ENCODE measurements around the gene CHURC1.
"Not testable (repeated sequence)": the region's sequence is repeated elsewhere in the genome, so short reads cannot be mapped to it uniquely, and the experiment has no call there.

The CHURC1 gene

GRCh38 chr14:64912261-64912660, 2.0 kb upstream of the CHURC1 start:
- Histone ChIP-seq H4K5ac (ENCODE audit: low read length) (no peak overlapping the region), H3K9ac (ENCODE audit: low read length) (no peak overlapping the region), H2AK5ac (ENCODE audit: low read length) (no peak overlapping the region), H3K79me1 (ENCODE audit: low read length) (peaks cover 7% of the 10 kb centered on the region), H3K4me3 (ENCODE audit: low read length) (no peak overlapping the region), H3K4me2 (ENCODE audit: low read length) (no peak overlapping the region), H3K27ac (ENCODE audit: low read depth, low read length) (no peak overlapping the region), H3K27me3 (ENCODE audit: insufficient read depth, low read length, poor library complexity) (no peaks in the 10 kb centered on the region), H3K56ac (ENCODE audit: low read length) (no peak overlapping the region), H3K18ac (ENCODE audit: low read length) (no peak overlapping the region), H3K4me1 (ENCODE audit: control insufficient read depth, low read depth, low read length) (peaks cover 2% of the 10 kb centered on the region), H2BK15ac (replicated peaks; ENCODE audit: low read depth) (no peak overlapping the region), H3K23ac (ENCODE audit: low read length) (no peak overlapping the region), H3K36me3 (ENCODE audit: control insufficient read depth, insufficient read depth, low read length) (no peaks in the 10 kb centered on the region), H3K79me2 (ENCODE audit: control insufficient read depth, insufficient read depth, low read length) (peaks cover 11% of the 10 kb centered on the region), H2BK120ac (ENCODE audit: low read depth, low read length) (no peak overlapping the region), H4K8ac (ENCODE audit: low read depth, low read length) (no peak overlapping the region), H3K4ac (ENCODE audit: low read depth, low read length) (no peak overlapping the region), H2BK5ac (ENCODE audit: low read length) (no peak overlapping the region)
- whole genome bisulfite sequencing (ENCODE audit: extremely low coverage, insufficient coverage, low lambda C conversion rate): no CpG with 5 or more reads among the region's 1 CpG
- DNase-seq: no peak

GRCh38 chr14:64913477-64913876, 778 bp upstream of the CHURC1 start:
- WGBS (ENCODE audit: extremely low coverage, insufficient coverage, low lambda C conversion rate): no CpG with 5 or more reads among the region's 5 CpGs
- not testable (repeated sequence) for H3K18ac ChIP-seq (ENCODE audit: low read length); H3K4me2 ChIP-seq (ENCODE audit: low read length); H2BK5ac ChIP-seq (ENCODE audit: low read length); H3K36me3 ChIP-seq (ENCODE audit: control insufficient read depth, insufficient read depth, low read length); H3K4me3 ChIP-seq (ENCODE audit: low read length); H3K4me1 ChIP-seq (ENCODE audit: control insufficient read depth, low read depth, low read length); H3K23ac ChIP-seq (ENCODE audit: low read length); H2BK120ac ChIP-seq (ENCODE audit: low read depth, low read length); H3K79me1 ChIP-seq (ENCODE audit: low read length); H2BK15ac ChIP-seq (replicated peaks; ENCODE audit: low read depth); H3K9ac ChIP-seq (ENCODE audit: low read length); H3K27me3 ChIP-seq (ENCODE audit: insufficient read depth, low read length, poor library complexity); H3K27ac ChIP-seq (ENCODE audit: low read depth, low read length); DNase-seq; H4K5ac ChIP-seq (ENCODE audit: low read length); H3K56ac ChIP-seq (ENCODE audit: low read length); H2AK5ac ChIP-seq (ENCODE audit: low read length); H3K4ac ChIP-seq (ENCODE audit: low read depth, low read length); H4K8ac ChIP-seq (ENCODE audit: low read depth, low read length)
- peaks cover 12% of the 10 kb centered on the region for H3K79me2 ChIP-seq (ENCODE audit: control insufficient read depth, insufficient read depth, low read length)

GRCh38 chr14:64915029-64915424, 772 bp downstream of the CHURC1 start:
- Histone ChIP-seq H3K9ac (ENCODE audit: low read length) (peak overlapping the region; percentile 97), H3K23ac (ENCODE audit: low read length) (no peak overlapping the region), H3K4me1 (ENCODE audit: control insufficient read depth, low read depth, low read length) (peaks cover 2% of the 10 kb centered on the region), H3K4ac (ENCODE audit: low read depth, low read length) (no peak overlapping the region), H2BK120ac (ENCODE audit: low read depth, low read length) (no peak overlapping the region), H3K4me2 (ENCODE audit: low read length) (peak overlapping the region; percentile 85), H2AK5ac (ENCODE audit: low read length) (no peak overlapping the region), H3K79me1 (ENCODE audit: low read length) (peaks cover 9% of the 10 kb centered on the region), H4K8ac (ENCODE audit: low read depth, low read length) (no peak overlapping the region), H4K5ac (ENCODE audit: low read length) (no peak overlapping the region), H3K4me3 (ENCODE audit: low read length) (peak overlapping the region; percentile 89), H3K27ac (ENCODE audit: low read depth, low read length) (no peak overlapping the region), H3K56ac (ENCODE audit: low read length) (peak overlapping the region; percentile 94), H3K79me2 (ENCODE audit: control insufficient read depth, insufficient read depth, low read length) (peaks cover 12% of the 10 kb centered on the region), H2BK5ac (ENCODE audit: low read length) (peak overlapping the region; percentile 63), H3K27me3 (ENCODE audit: insufficient read depth, low read length, poor library complexity) (no peaks in the 10 kb centered on the region), H3K18ac (ENCODE audit: low read length) (peak overlapping the region; percentile 82), H3K36me3 (ENCODE audit: control insufficient read depth, insufficient read depth, low read length) (no peaks in the 10 kb centered on the region), H2BK15ac (replicated peaks; ENCODE audit: low read depth) (no peak overlapping the region)
- WGBS (ENCODE audit: extremely low coverage, insufficient coverage, low lambda C conversion rate): no CpG with 5 or more reads among the region's 4 CpGs
- DNase-seq: no peak

- Histone ChIP-seq H2BK15ac (replicated peaks; ENCODE audit: low read depth) (no peak overlapping the region), H3K27me3 (ENCODE audit: insufficient read depth, low read length, poor library complexity) (no peaks in the 10 kb centered on the region), H2BK120ac (ENCODE audit: low read depth, low read length) (no peak overlapping the region), H2BK5ac (ENCODE audit: low read length) (no peak overlapping the region), H3K23ac (ENCODE audit: low read length) (no peak overlapping the region), H3K4me1 (ENCODE audit: control insufficient read depth, low read depth, low read length) (peaks cover 2% of the 10 kb centered on the region), H3K27ac (ENCODE audit: low read depth, low read length) (no peak overlapping the region), H3K79me2 (ENCODE audit: control insufficient read depth, insufficient read depth, low read length) (peaks cover 12% of the 10 kb centered on the region), H3K18ac (ENCODE audit: low read length) (no peak overlapping the region), H3K56ac (ENCODE audit: low read length) (no peak overlapping the region), H3K4me3 (ENCODE audit: low read length) (no peak overlapping the region), H4K8ac (ENCODE audit: low read depth, low read length) (no peak overlapping the region), H3K4me2 (ENCODE audit: low read length) (no peak overlapping the region), H3K9ac (ENCODE audit: low read length) (no peak overlapping the region), H3K4ac (ENCODE audit: low read depth, low read length) (no peak overlapping the region), H3K36me3 (ENCODE audit: control insufficient read depth, insufficient read depth, low read length) (no peaks in the 10 kb centered on the region), H2AK5ac (ENCODE audit: low read length) (no peak overlapping the region), H3K79me1 (ENCODE audit: low read length) (peaks cover 9% of the 10 kb centered on the region), H4K5ac (ENCODE audit: low read length) (no peak overlapping the region)
- WGBS (ENCODE audit: extremely low coverage, insufficient coverage, low lambda C conversion rate): no CpG with 5 or more reads among the region's 2 CpGs
- no peak for DNase-seq
Measured at GRCh38 chr14:64915797-64916196, 1.5 kb downstream of the CHURC1 start.

GRCh38 chr14:64918216-64918615, 4.0 kb downstream of the CHURC1 start:
- Histone ChIP-seq H3K27me3 (ENCODE audit: insufficient read depth, low read length, poor library complexity) (no peaks in the 10 kb centered on the region), H2BK15ac (replicated peaks; ENCODE audit: low read depth) (no peak overlapping the region), H2AK5ac (ENCODE audit: low read length) (no peak overlapping the region), H3K79me2 (ENCODE audit: control insufficient read depth, insufficient read depth, low read length) (peaks cover 12% of the 10 kb centered on the region), H3K4ac (ENCODE audit: low read depth, low read length) (no peak overlapping the region), H3K56ac (ENCODE audit: low read length) (no peak overlapping the region), H4K8ac (ENCODE audit: low read depth, low read length) (no peak overlapping the region), H3K79me1 (ENCODE audit: low read length) (peaks cover 11% of the 10 kb centered on the region), H2BK120ac (ENCODE audit: low read depth, low read length) (no peak overlapping the region), H4K5ac (ENCODE audit: low read length) (no peak overlapping the region), H3K23ac (ENCODE audit: low read length) (no peak overlapping the region), H3K27ac (ENCODE audit: low read depth, low read length) (no peak overlapping the region), H3K4me1 (ENCODE audit: control insufficient read depth, low read depth, low read length) (peaks cover 2% of the 10 kb centered on the region), H3K4me2 (ENCODE audit: low read length) (no peak overlapping the region), H3K4me3 (ENCODE audit: low read length) (no peak overlapping the region), H3K9ac (ENCODE audit: low read length) (no peak overlapping the region), H2BK5ac (ENCODE audit: low read length) (no peak overlapping the region), H3K18ac (ENCODE audit: low read length) (no peak overlapping the region), H3K36me3 (ENCODE audit: control insufficient read depth, insufficient read depth, low read length) (no peaks in the 10 kb centered on the region)
- 100% methylated on average over 1 of the region's 4 CpGs for WGBS (ENCODE audit: extremely low coverage, insufficient coverage, low lambda C conversion rate)
- DNase-seq: no peak

- DNase-seq: no peak
- Histone ChIP-seq H3K79me2 (ENCODE audit: control insufficient read depth, insufficient read depth, low read length) (peaks cover 12% of the 10 kb centered on the region), H3K4ac (ENCODE audit: low read depth, low read length) (no peak overlapping the region), H2AK5ac (ENCODE audit: low read length) (no peak overlapping the region), H4K5ac (ENCODE audit: low read length) (no peak overlapping the region), H3K79me1 (ENCODE audit: low read length) (peaks cover 11% of the 10 kb centered on the region), H3K27me3 (ENCODE audit: insufficient read depth, low read length, poor library complexity) (no peaks in the 10 kb centered on the region), H2BK15ac (replicated peaks; ENCODE audit: low read depth) (no peak overlapping the region), H3K27ac (ENCODE audit: low read depth, low read length) (no peak overlapping the region), H3K4me2 (ENCODE audit: low read length) (no peak overlapping the region), H3K18ac (ENCODE audit: low read length) (no peak overlapping the region), H4K8ac (ENCODE audit: low read depth, low read length) (no peak overlapping the region), H3K9ac (ENCODE audit: low read length) (no peak overlapping the region), H2BK120ac (ENCODE audit: low read depth, low read length) (no peak overlapping the region), H3K23ac (ENCODE audit: low read length) (no peak overlapping the region), H2BK5ac (ENCODE audit: low read length) (no peak overlapping the region), H3K36me3 (ENCODE audit: control insufficient read depth, insufficient read depth, low read length) (no peaks in the 10 kb centered on the region), H3K4me3 (ENCODE audit: low read length) (no peak overlapping the region), H3K4me1 (ENCODE audit: control insufficient read depth, low read depth, low read length) (peaks cover 2% of the 10 kb centered on the region), H3K56ac (ENCODE audit: low read length) (no peak overlapping the region)
Measured at GRCh38 chr14:64919215-64919614, 5.0 kb downstream of the CHURC1 start.

Data from mesendoderm (in vitro differentiated cells).